RPMI7951 (cell line): ENCODE results near the gene HYDIN. TPM values are rescaled to one million over a fixed set of nuclear protein-coding genes. Genes with fewer than 3 reads are reported as not detected.
"Not testable (repeated sequence)": the region's sequence is repeated elsewhere in the genome, so short reads cannot be mapped to it uniquely, and the experiment has no call there.

Experiments
- DNase-seq: peaks from one replicate; pipeline ENCODE4 v3.0.0-alpha.2; 2012; ENCODE audit warnings: low read depth
- total RNA-seq: library from RNA; depleted of rRNA; stranded (reverse); fragments of >200 nt; shearing (Covaris generic); gene quantifications from 2 replicates; pipeline ENCODE4 v1.2.3, GENCODE V29; 2014

HYDIN gene
- total RNA-seq, 1 experiment from 2014 or later, result under 0.01 TPM

DNA sequence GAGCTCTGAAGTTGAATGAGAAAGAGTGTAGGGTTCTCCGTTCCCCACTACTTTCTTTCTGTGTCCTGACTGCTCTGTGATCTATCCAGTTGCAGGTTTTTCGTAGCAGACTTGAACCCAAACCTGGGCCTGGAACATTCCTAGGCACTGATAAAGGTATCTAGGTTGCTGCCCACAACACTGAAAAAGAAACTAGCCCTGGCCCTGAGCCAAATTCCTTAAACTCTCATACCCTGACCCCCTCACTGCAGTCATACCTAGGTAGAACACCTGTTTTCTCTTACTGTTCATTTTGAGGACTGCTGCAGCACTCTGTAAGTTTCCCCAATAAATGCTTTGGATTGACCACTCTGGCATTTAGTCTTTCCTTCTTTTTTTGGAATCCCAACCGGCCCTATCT is 5.4 kb downstream of the HYDIN start:
- no peak for DNase-seq

DNA sequence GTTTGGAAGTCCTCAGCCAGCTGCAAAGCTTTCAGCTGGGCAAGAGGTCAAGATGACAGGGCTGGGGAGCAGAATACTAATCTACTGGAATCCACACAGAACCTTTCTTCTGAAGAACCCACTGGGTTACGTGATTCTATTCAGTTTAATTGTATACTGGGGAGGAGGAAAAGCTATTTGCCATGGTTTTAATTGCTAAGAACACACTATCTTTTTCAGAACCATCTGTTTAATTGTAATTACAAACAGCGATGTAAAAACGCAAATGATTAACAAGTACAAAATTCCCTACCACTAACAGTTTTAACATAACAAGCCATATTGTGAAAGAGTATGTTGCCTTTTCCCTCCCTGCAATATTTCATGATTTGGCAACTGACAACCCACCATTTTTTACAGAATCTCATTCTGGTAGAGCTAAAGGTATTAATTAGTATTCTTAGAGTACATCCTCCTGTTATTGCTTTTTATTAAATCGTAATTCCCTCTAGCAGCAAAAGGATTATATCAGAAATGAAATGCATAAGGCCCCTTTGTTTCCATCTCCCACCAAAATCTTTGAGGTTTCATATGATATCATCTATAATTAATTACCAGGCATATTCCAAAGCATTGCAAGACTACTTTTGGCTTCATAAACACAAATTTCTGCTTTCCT is 12.1 kb downstream of the HYDIN start:
- no peak for DNase-seq

DNA sequence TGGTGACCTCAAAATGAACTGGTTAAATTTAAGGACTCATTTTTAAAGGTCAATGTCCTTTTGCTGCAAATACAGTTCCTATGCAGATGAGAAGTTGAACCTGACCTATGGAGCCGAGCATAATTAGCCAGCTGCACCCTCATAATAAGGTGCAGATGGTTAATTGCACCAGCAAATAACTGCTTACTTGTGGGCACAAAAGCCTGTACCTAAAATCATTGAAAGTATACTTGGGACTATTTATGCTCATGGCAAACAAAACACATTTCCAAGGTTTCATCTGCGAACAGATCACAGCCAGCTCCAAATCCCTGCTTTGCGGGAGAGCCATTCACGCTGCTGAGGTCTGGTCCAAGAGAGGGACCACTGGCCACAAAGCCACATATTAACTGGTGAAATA is 13.0 kb downstream of the HYDIN start:
- no peak for DNase-seq

DNA sequence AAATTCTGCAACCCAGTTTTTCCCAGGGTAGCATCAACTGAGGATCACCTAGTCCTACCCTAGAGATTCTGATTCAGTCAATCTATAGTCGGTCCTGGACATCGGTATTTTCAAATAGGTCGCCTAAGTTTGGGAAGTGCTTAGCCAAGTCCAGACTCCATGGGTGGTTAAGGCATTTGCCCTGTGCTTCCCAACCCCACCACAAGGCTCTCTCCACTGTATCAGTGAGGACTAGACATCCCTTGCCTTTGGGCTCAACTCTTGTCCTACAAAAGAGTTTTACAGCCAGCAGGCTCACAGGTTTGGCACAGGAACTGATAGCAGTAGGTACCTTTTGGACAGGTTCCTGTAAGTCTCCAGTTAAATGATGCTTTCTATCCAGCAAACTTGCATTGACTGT is 13.8 kb downstream of the HYDIN start:
- DNase-seq, result no peak

DNA sequence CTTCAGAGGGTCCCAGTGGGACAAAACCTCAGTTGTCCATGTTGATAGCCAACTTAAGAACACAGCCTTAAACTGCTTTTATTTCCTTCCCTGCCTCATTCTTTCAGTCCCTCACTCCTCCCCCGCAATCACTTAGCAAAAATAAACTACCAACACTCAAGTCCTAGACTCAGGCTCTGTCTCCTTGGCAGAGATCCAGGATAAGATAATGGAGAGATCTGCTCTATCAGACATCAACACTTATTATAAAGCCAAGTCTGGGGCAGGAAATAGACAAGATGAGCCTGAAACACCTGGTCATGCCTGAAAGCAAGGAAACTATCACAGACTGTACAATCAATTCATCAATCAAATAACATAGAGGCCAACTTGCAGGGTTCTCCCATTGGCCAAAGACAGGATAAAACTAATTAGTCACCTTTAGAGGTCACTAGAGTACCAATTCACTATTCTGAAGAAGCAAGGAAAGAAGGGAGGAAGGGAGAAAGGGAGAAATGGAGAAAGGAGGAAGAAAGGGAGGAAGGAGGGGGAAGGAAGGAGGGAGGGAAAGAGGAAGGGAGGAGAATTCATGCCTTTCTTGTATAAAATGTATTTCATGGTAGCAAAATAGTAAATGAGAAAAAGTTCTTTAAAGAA is 15.7 kb downstream of the HYDIN start:
- peak; percentile 9 for DNase-seq

DNA sequence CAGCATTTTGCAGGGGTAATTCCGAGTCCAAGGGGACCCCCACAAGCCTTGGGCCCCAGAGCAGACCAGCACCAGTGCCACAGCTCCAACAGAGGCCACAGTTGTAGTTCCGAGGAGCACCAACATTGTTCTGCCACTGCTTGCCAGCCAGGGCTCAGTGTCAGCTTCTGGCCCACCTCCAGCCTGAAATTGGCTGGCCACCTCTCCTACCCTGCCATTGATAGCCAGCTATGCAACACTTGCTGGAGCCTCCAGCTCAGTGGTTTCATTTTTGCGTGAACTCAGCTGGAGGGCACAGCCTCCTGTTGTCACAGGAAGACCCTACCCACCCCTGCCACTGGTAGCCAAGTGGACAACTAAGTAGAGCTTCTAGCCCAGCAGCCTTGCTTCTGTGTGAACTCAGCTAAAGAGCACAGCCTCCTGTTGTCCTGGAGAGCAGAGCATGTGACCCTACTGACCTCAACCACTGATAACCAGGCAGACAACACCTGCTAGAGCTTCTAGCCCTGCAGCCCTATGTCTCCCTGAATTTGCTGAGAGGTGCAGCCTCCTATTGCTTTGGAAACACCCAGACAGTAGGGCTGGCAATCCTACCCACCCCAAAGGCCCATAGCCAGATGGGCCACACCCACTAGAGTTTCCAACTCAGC is 24.9 kb downstream of the HYDIN start:
- no peak for DNase-seq

DNA sequence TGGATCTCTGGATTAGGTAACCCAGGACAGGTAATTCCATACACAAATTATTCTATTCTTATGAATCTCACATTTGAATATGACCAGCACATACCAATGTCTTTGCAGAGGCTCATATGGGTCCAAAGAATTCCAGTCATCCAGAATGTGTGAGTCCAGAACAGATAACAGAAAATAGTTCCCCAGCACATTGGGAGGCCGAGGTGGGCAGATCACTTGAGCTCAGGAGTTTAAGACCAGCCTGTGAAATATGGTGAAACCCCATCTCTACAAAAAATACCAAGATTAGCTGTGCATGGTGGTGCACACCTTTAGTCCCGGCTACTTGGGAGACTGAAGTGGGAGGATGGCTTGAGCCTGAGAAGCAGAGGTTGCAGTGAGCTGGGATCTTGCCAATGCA is 26.9 kb downstream of the HYDIN start:
- DNase-seq, result no peak

DNA sequence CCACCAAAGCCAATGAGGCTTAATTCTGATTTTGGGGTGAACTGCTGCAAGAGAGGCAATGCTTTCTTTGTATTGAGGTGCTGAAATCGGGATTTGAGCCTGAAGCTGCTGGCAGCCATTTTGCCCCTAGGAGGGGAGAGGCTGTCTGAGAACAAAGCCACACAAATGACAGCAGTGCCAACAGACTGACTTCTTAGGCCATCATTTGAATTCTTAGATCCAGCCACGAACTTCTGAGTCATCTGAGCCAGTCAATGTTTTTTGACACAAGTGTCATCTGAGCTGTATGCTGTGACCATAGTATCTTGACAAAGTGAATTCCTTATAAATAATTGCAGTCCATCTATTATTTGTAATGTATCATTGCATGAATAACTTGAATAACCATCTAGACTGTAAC is 29.0 kb downstream of the HYDIN start:
- no peak for DNase-seq

DNA sequence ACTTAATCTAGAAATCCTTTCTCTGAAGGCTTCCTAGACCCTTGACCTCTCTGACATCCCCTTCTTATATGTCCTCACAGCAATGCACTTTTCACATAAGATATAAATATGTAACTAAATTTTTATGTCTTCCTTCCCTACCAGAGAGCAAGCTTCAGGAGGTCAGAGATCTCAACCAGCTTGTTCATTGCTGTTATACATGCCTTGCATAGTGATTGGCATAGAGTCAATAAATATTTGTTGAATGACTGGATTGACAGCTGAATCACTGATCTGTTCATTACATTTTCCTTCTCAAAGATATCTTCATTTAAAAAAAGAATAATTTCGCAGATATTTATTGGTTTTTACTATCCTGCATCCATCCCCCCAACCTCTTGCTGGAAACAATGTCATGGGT is 29.5 kb downstream of the HYDIN start:
- DNase-seq, result no peak

DNA sequence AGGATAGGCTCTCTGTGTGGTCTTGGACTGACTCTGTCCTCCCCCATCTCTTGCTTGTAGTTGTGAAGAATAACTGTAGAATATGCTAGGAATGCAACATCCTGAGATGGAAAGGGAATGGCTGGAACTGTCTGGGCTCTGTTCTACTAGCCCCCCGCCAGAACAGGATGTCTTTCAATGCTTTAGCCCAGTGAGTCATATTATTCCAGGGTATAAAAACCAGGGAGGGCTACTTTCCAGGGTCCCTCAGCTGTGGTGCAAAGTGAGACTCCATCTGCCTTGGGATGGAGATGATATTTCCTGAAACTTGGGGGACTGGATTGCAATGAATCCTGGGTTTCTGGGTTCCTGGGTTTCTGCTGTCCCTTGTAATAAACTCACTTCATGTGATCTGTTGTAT is 32.1 kb downstream of the HYDIN start:
- no peak for DNase-seq

DNA sequence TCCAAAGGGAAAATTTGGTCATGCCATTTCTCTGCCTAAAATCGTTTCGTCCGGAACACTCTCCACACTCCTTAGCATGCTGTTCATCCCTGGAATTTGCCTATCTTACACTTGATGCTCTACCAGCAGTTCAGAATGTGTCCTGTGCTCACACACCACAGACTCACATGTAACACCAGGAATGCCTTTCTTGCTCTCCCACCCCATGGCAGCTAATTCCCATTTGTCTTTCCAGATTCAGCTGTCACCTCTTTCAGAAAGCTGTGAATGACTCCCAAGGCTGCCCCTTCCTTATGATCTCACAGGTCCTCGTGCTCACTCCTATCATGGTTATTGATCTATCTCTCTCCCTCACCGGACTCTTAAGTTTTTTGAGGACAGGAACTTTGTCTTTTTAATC is 38.1 kb downstream of the HYDIN start:
- DNase-seq, result no peak

DNA sequence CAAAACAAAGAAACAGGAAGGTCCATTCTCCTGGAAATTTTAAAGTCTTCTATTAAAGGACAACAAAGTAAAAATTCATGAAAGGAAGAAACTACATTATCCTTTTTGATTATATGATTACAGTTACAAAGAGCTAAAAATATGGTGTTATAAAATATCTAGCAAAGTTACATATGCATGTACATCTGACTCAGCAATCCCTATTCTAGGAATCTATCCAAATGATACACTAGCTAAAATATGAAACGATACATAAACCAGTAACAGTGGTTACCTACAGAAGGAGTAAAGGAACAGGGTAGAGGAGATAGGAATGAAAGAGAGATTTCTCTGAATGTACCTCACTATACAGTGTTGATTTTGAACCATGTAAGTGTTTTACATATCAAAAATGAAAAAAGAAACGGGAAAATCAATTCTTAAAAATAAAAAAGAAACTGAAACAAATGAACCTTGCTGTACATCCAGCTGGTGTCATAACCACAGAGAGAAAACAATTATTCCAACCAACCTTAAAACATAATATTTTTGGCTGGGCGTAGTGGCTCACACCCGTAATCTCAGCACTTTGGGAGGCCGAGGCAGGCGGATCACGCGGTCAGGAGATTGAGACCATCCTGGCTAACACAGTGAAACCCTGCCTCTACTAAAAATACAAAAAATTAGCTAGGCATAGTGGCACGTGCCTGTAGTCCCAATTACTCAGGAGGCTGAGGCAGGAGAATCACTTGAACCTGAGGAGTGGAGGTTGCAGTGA is 41.4 kb downstream of the HYDIN start:
- no peak for DNase-seq

DNA sequence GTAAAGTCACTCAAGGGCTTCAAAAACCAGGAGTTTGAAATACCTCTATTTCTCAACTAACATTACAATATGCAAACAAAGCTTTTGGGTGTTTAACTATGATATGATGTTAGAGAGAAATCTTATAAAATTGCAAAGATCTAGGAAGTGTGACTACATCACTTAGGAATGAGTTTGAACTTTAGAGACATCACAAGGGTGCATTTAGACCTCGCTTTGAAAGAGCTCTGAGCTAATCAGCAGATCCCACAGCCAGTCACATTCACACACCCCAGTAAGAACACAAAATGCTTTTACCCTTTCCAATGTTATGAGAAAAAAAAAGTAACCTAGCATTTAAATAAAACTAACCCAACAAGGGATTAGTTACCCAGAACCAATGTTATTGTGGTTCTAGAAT is 45.2 kb downstream of the HYDIN start:
- no peak for DNase-seq

DNA sequence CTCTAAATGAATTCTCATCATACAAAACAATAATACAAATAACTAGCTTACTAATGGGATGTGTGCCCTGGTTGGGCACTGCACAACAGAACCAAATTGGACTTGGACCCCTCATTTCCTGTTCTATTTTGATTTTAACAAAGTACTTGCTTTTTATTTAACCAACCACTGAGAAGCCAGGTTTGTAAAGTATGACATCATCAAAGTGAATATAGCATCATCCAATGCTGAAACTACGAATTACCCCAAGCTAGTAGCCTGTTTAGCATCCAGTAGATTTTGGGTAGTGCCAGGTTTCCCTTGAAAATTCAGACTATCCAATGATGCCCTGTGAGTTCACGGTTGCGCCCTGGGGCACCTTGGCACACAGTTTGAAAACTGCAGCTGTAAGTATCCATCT is 51.0 kb downstream of the HYDIN start:
- no peak for DNase-seq

DNA sequence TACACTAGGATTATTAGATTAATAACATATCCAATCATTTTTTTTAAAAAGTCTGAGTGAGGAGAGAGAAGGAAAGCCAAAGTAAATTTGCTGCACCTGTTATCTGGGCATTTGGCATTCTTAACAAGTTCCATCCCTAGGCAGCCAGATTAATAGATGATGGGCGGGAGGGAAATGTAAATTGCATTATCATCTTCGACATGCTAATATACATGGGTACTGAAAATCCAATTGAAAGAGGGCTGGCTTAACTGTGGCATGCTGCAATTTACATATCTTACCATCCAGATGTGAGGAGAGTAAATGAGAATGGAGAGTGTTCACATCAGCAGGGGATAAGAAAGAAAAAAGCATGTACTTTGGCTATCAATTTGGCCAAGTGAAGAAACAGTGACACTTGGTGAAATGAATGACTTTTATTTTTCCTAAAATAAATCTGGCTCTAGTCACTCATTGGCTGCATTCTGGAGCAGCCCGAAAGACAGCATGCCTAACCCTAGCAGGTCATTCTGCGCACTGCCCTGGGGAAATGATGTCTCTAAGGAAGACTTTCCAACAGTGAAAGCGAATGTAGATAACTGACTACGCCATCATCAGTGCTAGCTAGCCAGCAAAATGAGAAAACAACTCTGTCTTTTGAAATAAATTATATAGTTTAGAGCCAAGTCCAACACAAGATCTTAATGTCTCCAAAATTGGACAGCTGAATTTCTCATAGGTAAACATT is 57.9 kb downstream of the HYDIN start:
- DNase-seq, result no peak

DNA sequence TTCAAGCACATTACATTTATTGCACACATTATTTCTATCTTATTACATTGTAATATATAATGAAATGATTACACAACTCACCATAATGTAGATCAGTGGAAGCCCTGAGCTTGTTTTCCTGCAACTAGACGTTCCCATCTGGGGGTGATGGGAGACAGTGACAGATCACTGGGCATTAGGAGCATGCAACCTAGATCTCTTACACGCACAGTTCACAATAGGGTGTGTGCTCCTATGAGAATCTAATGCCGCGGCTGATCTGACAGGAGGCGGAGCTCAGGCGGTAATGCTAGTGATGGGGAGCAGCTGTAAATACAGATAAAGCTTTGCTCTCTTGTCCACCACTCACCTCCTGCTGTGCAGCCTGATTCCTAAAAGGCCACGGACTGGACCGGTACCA is 69.5 kb downstream of the HYDIN start:
- not testable (repeated sequence) for DNase-seq

DNA sequence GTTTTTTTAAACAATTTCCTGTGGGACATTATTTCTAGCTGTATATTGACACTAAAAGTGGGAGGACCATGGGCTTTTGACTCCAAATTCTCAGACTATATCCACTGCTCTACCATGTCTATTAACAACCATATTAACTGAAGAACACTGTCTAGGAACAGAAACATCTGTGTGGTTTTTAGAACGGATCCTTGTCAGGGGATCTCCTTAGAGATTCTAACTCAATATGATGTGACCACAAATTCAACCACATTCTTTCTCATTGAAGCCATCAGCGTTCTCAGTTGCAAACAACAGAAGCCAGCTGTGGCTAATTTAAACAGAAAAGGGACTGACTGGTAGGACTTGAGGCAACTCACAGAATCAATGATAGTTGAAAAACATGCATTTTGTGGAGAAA is 73.2 kb downstream of the HYDIN start:
- not testable (repeated sequence) for DNase-seq

DNA sequence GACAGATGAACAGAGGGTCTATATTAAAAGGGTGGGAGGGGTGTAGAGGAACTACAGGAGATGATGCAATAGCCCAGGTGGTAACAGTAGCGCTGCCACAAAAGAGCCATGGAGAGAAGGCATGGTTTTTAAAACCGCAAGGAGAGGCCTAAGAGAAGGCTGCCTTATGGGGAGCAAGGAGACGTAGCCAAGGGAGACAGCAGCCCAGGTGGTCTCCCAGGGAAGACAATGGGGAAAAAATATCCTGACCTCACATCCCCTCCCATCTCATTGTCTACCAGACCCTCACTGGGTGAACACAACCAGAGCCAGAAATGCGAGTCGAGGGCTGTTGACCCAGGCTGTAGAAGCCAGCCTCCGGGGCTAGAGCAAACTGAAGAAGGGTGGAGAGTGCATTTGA is 77.2 kb downstream of the HYDIN start:
- DNase-seq, result not testable (repeated sequence)

DNA sequence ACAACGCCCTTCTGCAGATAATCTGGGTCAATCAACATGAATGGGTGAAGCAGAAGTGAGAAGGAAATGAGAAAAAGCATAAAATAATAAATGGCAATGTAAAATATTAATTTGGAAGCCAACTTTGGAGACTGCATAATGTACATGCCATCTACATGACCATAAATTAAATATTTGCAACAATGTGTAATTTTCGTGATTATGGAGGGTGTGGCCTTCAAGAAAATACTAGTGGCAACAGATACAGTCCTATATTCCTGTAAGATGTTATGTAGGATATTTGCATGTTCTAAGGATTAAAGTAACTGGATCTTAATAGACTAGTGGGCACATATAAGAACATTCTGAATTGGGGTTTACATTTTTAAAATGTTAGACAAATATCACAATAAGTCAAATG is 78.9 kb downstream of the HYDIN start:
- not testable (repeated sequence) for DNase-seq

DNA sequence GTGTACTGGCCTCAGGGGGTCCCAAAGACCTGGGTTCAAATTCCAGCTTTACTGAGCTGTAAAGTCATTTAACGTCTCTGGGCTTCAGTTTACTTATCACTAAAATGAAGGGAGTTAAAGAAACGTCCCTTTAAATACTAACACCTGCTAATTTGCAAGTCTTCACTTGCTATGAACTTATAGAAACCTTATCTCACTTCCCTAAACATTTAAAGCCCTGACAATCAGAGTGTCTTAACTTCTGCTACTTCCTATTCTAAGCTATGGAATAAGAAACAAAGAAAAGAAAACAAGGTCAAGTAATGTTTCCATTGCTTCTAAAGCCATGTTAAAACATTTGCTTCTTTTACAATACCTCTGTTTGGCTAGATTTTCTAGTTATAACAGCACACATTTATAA is 87.3 kb downstream of the HYDIN start:
- not testable (repeated sequence) for DNase-seq

DNA sequence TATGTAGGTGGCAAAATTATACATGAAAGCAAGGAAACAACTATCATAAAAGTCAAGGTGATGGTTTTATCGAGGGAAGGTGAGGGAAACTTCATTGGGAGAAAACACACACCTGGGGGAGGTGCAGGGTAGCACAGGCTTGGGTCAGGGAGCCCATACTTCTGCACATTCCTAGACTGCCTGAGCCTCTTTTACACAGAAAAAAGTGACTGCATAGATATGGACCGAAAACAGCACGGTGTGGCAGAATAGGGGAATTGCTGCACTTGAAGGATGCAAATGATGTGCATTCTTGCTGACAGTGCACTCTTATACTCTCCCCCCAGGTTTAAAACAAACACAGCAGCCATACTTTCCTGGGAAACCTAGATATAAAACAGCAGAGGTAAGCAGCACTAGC is 120.0 kb downstream of the HYDIN start:
- DNase-seq, result not testable (repeated sequence)

DNA sequence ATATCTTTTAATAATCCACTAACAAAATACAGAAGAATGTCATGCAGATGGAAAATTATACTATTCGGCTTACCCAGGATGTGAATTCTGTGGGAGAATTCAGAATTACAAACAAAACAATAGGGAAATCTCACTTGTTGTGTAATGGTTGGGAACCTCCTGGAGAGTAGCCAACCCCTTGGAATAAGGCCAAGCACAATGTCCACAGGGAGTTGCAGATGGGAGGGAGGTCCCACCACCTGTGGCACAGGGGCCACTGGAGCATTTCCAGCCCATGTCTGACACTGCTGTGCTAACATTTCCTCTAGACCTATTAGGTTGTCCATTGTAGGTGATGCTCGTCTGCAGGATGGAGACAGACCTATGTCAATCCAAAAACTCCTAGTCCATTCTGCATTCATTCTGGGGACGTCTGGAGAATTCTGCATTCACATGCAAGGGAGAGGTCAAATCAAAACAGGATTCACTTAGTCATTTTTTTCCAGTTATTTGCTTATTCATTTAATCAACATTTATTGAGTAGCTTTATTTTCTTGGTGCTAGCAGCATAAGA is 120.8 kb downstream of the HYDIN start:
- not testable (repeated sequence) for DNase-seq
